Tibial artery (tissue), 4 donors: ENCODE results near the gene C14orf132.

Experiments used
- DNase-seq, 2 donors: peaks; one replicate each; pipeline ENCODE4 v3.0.0-alpha.2; 2019
- H3K27ac ChIP-seq, 2 donors: fragments of 200-600 bp; sonication (generic) in 1 of 2; 1 replicate in 1 of 2; 2 replicates in 1 of 2; pipeline ENCODE4 v1.5.1; 2018 to 2019; ENCODE audit warnings: mild to moderate bottlenecking in 1 of 2
- H3K27me3 ChIP-seq, 2 donors: fragments of 200-600 bp; sonication (generic) in 1 of 2; one replicate each; pipeline versions ENCODE4 v1.5.1 to v1.6.0; 2016 to 2019
- H3K36me3 ChIP-seq, 3 donors: fragments of 200-600 bp; sonication (generic) in 2 of 3; one replicate each; pipeline ENCODE4 v1.5.1; 2016 to 2019; ENCODE audit warnings: mild to moderate bottlenecking in 2 of 3
- H3K4me1 ChIP-seq, 4 donors: fragments of 200-600 bp; sonication (generic) in 2 of 4; 1 replicate in 3 of 4; 2 replicates in 1 of 4; pipeline ENCODE4 v1.5.1; 2016 to 2019
- H3K4me3 ChIP-seq, 2 donors: fragments of 200-600 bp; sonication (generic) in 1 of 2; 1 replicate in 1 of 2; 2 replicates in 1 of 2; pipeline ENCODE4 v1.5.1; 2018 to 2019; ENCODE audit warnings: mild to moderate bottlenecking in 2 of 2
- H3K9me3 ChIP-seq, 3 donors: fragments of 200-600 bp; sonication (generic) in 1 of 3; one replicate each; pipeline ENCODE4 v1.5.1; 2016 to 2019
- CTCF ChIP-seq, 2 experiments: fragments of 200-600 bp in 1 of 2; fragments of 450-650 bp in 1 of 2; IDR thresholded peaks; one replicate each; pipeline ENCODE4 v1.5.1; 2017 to 2019; ENCODE audit warnings: antibody characterized with exemption in 2 of 2, mild to moderate bottlenecking in 1 of 2, moderate library complexity in 1 of 2
- intact Hi-C: fragments of 100-400 bp; cut with DNase I; formaldehyde crosslinking; loops from one replicate; pipeline ENCODE4 v1.15.0; 2023; ENCODE audit warnings: low total_unique reads

C14orf132 gene

GRCh38 chr14:96051231-96051630, 12.1 kb downstream of the C14orf132 start:
- H3K9me3 ChIP-seq: no peaks in the 10 kb centered on the region
- intact Hi-C loops: no loop called here
- H3K4me3 ChIP-seq: no peak overlapping the region
- TF ChIP-seq CTCF (IDR thresholded peaks at IDR 0.05): no peak
- peaks cover 0 to 46% (median 24%) of the 10 kb centered on the region in 4 donors for H3K4me1 ChIP-seq
- H3K36me3 ChIP-seq: no peaks in the 10 kb centered on the region
- no peaks in the 10 kb centered on the region for H3K27me3 ChIP-seq
- H3K27ac ChIP-seq: peak overlapping the region; percentile 42 to 87
- no peak for DNase-seq

- Histone ChIP-seq H3K27me3 (no peaks in the 10 kb centered on the region), H3K4me1 (peaks cover 0 to 46% (median 24%) of the 10 kb centered on the region in 4 donors), H3K36me3 (no peaks in the 10 kb centered on the region), H3K9me3 (no peaks in the 10 kb centered on the region), H3K27ac (peak overlapping the region; percentile 77 to 87), H3K4me3 (no peak overlapping the region)
- intact Hi-C loops: no loop called here
- DNase-seq: no peak
- no peak for TF ChIP-seq CTCF (IDR thresholded peaks at IDR 0.05)
Observed at GRCh38 chr14:96051642-96052540, 12.7 kb downstream of the C14orf132 start.

- no peak overlapping the region for H3K4me3 ChIP-seq
- TF ChIP-seq CTCF (IDR thresholded peaks at IDR 0.05): no peak
- H3K4me1 ChIP-seq: peaks cover 0 to 46% (median 24%) of the 10 kb centered on the region in 4 donors
- H3K27ac ChIP-seq: peak overlapping the region; percentile 77 to 87
- no peak for DNase-seq
- no peaks in the 10 kb centered on the region for H3K27me3 ChIP-seq
- intact Hi-C loops: no loop called here
- no peaks in the 10 kb centered on the region for H3K9me3 ChIP-seq
- H3K36me3 ChIP-seq: no peaks in the 10 kb centered on the region
Observed at GRCh38 chr14:96052541-96053247, 13.5 kb downstream of the C14orf132 start.

- DNase-seq: no peak
- Histone ChIP-seq H3K4me1 (peaks cover 0 to 46% (median 24%) of the 10 kb centered on the region in 4 donors), H3K36me3 (no peaks in the 10 kb centered on the region), H3K27ac (peak overlapping the region; percentile 77 to 87), H3K4me3 (no peak overlapping the region), H3K9me3 (no peaks in the 10 kb centered on the region), H3K27me3 (no peaks in the 10 kb centered on the region)
- intact Hi-C loops: no loop called here
- no peak for TF ChIP-seq CTCF (IDR thresholded peaks at IDR 0.05)
Observed at GRCh38 chr14:96053248-96053599, 14.1 kb downstream of the C14orf132 start.

GRCh38 chr14:96053600-96054381, 14.6 kb downstream of the C14orf132 start:
- Histone ChIP-seq H3K4me3 (no peak overlapping the region), H3K9me3 (no peaks in the 10 kb centered on the region), H3K4me1 (peaks cover 0 to 46% (median 24%) of the 10 kb centered on the region in 4 donors), H3K27ac (peak overlapping the region; percentile 77 to 87), H3K27me3 (no peaks in the 10 kb centered on the region), H3K36me3 (no peaks in the 10 kb centered on the region)
- TF ChIP-seq CTCF (IDR thresholded peaks at IDR 0.05): no peak
- intact Hi-C loops: no loop called here
- DNase-seq: peak; percentile 89 to 92
